Prostate gland (tissue), 2 donors: ENCODE data around the gene S100A16. TPM values are rescaled to one million over a fixed set of nuclear protein-coding genes. Genes with fewer than 3 reads are reported as not detected.

ENCODE experiments used
- DNase-seq: peaks from one replicate; pipeline ENCODE4 v3.0.0-alpha.2; 2019; ENCODE audit warnings: low spot score
- H3K27ac ChIP-seq, 2 donors: fragments of 200-600 bp; sonication (generic); 2 replicates each; pipeline ENCODE4 v1.5.1; 2017 to 2019
- H3K27me3 ChIP-seq: fragments of 200-600 bp; sonication (generic); replicated peaks from 2 replicates; pipeline ENCODE4 v1.5.1; 2019; ENCODE audit not compliant: insufficient read depth
- H3K36me3 ChIP-seq, 2 donors: fragments of 200-600 bp; sonication (generic); 1 replicate in 1 of 2; 2 replicates in 1 of 2; pipeline versions ENCODE4 v1.5.1 to v1.8.1; 2017 to 2019
- H3K4me1 ChIP-seq: fragments of 200-600 bp; sonication (generic); replicated peaks from 2 replicates; pipeline ENCODE4 v1.5.1; 2019
- H3K4me3 ChIP-seq, 2 donors: fragments of 200-600 bp; sonication (generic); 2 replicates each; pipeline ENCODE4 v1.5.1; 2017 to 2019
- H3K9me3 ChIP-seq: fragments of 200-600 bp; sonication (generic); 2 replicates; pipeline ENCODE4 v1.5.1; 2017
- CTCF ChIP-seq, 4 experiments: fragments of 200-600 bp in 2 of 4; fragments of 450-650 bp in 2 of 4; sonication (generic) in 2 of 4; IDR thresholded peaks; 1 replicate in 3 of 4; 2 replicates in 1 of 4; pipeline ENCODE4 v1.5.1; 2016 to 2019; ENCODE audit warnings: antibody characterized with exemption in 4 of 4, mild to moderate bottlenecking in 2 of 4, moderate library complexity in 2 of 4
- POLR2A ChIP-seq: fragments of 450-650 bp; IDR thresholded peaks from one replicate; pipeline ENCODE4 v1.6.1; 2016; ENCODE audit warnings: antibody characterized with exemption, mild to moderate bottlenecking
- POLR2AphosphoS5 ChIP-seq: sonication (generic); formaldehyde crosslinking; IDR thresholded peaks from one replicate; pipeline ENCODE4 v1.6.1; 2017; ENCODE audit warnings: antibody characterized with exemption
- WGBS: methylation state at CpG from one replicate; pipeline ENCODE4 v1.1.5; 2018; 5-methylcytosine and 5-hydroxymethylcytosine counted together
- intact Hi-C: fragments of 100-400 bp; cut with DNase I; formaldehyde crosslinking; loops from one replicate; pipeline ENCODE4 v1.14.2; 2022
- total RNA-seq, 2 donors: library from RNA; depleted of rRNA; stranded (reverse); fragments of >200 nt; gene quantifications; one replicate each; pipeline ENCODE4 v1.1.0, GENCODE V29; 2016

S100A16 gene
- total RNA-seq, 2 donors from 2014 or later: 78.4 to 165 TPM

DNA sequence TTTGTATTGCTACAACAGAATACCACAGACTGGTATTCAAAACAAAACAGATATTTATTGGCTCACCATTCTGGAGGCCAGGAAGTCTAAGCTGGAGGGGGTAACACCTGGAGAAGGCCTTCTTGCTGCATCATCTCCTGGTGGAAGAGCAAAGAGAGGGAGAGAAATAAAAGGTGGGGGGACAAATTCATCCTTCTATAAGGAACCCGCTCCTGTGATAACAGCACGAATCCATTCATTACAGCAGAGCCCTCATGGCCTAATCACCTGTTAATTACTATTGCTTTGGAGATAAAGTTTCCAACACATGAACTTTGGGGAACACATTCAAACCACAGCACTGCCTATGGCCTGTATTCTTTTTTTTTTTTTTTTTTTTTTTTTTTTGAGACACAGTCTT is 52.7 kb downstream of the S100A16 start:
- Histone ChIP-seq H3K9me3 (no peaks in the 10 kb centered on the region), H3K27me3 (no peaks in the 10 kb centered on the region), H3K4me3 (no peak overlapping the region), H3K27ac (no peak overlapping the region), H3K4me1 (no peaks in the 10 kb centered on the region), H3K36me3 (no peaks in the 10 kb centered on the region)
- no peak for DNase-seq
- intact Hi-C loops: no loop called here
- no peak for TF ChIP-seq CTCF (IDR thresholded peaks at IDR 0.05)
- no peak for TF ChIP-seq POLR2AphosphoS5
- TF ChIP-seq POLR2A: no peak
- WGBS: 98% methylated on average over 2 of the region's 2 CpGs

DNA sequence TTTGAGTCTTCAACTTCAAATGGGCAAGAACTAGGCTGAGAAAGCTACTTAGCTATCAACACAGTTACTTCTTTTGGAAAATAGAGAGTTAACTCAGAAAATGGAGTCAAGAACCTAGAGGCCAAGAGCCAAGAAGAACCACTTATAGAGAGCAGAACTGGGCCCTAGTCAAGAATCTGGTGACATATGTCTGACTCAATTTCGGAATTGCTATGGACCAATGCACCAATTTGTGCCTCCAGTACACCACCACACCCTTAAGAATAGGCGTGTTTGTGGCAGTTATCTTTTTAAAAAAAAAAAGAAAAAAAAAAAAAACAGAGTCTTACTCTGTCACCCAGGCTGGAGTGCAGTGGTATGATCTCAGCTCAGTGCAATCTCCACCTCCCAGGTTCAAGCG is 55.1 kb downstream of the S100A16 start:
- DNase-seq: no peak
- H3K27ac ChIP-seq: no peak overlapping the region
- H3K36me3 ChIP-seq: no peaks in the 10 kb centered on the region
- no peaks in the 10 kb centered on the region for H3K4me1 ChIP-seq
- intact Hi-C loops: no loop called here
- TF ChIP-seq POLR2A: no peak
- TF ChIP-seq CTCF (IDR thresholded peaks at IDR 0.05): no peak
- no peak for TF ChIP-seq POLR2AphosphoS5
- H3K9me3 ChIP-seq: no peaks in the 10 kb centered on the region
- WGBS: 96% methylated on average over 3 of the region's 3 CpGs
- no peak overlapping the region for H3K4me3 ChIP-seq
- no peaks in the 10 kb centered on the region for H3K27me3 ChIP-seq

Other genes with a start within 250 kb of the S100A16 start
- gene S100A12, start 237.5 kb downstream of the S100A16 start, total RNA-seq: not detected
- 1 to 10 TPM; 1.5 to 5.6 TPM for gene S100A8, start 222.1 kb downstream of the S100A16 start, total RNA-seq
- gene S100A7A, start 196.6 kb downstream of the S100A16 start, total RNA-seq: not detected
- not detected for gene S100A7, start 152.5 kb downstream of the S100A16 start, total RNA-seq
- 100 to 1,000 TPM; 184 to 279 TPM for gene S100A6, start 77.1 kb downstream of the S100A16 start, total RNA-seq
- gene S100A5, start 72.2 kb downstream of the S100A16 start, total RNA-seq: not detected
- gene S100A4, start 67.3 kb downstream of the S100A16 start, total RNA-seq: 10 to 100 TPM; 56.3 to 71.3 TPM
- gene S100A3, start 63.9 kb downstream of the S100A16 start, total RNA-seq: under 1 TPM in 1 of 2 donors, not detected in 1; 0.46 TPM
- gene S100A2, start 47.3 kb downstream of the S100A16 start, total RNA-seq: 10 to 100 TPM; 14.1 to 22.6 TPM
- gene S100A14, start 3.2 kb upstream of the S100A16 start, total RNA-seq: 10 to 100 TPM; 13.5 to 25.0 TPM
- gene S100A13, start 14.4 kb upstream of the S100A16 start, total RNA-seq: 10 to 100 TPM; 53.3 to 96.5 TPM
- 10 to 100 TPM in 1 of 2 donors, 1 to 10 TPM in 1; 9.1 to 10.7 TPM for gene S100A1, start 15.3 kb upstream of the S100A16 start, total RNA-seq
- gene CHTOP, start 20.9 kb upstream of the S100A16 start, total RNA-seq: 10 to 100 TPM; 60.6 to 74.4 TPM
- 10 to 100 TPM; 64.9 to 73.0 TPM for gene SNAPIN, start 45.6 kb upstream of the S100A16 start, total RNA-seq
- 100 to 1,000 TPM; 116 to 122 TPM for gene ILF2, start 57.9 kb upstream of the S100A16 start, total RNA-seq
- 1 to 10 TPM; 2.9 to 6.0 TPM for gene NPR1, start 65.6 kb upstream of the S100A16 start, total RNA-seq
- gene INTS3, start 114.9 kb upstream of the S100A16 start, total RNA-seq: 10 to 100 TPM; 26.1 to 70.0 TPM
- gene SLC27A3, start 162.3 kb upstream of the S100A16 start, total RNA-seq: 10 to 100 TPM; 27.4 to 30.9 TPM